GM04503 (cell line): ENCODE data around the gene SEZ6.
"Not testable (repeated sequence)": the region's sequence is repeated elsewhere in the genome, so short reads cannot be mapped to it uniquely, and the experiment has no call there.

Experiments used
- DNase-seq: peaks from one replicate; pipeline ENCODE4 v3.0.0-alpha.2; 2012; ENCODE audit warnings: low read depth

The SEZ6 gene

DNA sequence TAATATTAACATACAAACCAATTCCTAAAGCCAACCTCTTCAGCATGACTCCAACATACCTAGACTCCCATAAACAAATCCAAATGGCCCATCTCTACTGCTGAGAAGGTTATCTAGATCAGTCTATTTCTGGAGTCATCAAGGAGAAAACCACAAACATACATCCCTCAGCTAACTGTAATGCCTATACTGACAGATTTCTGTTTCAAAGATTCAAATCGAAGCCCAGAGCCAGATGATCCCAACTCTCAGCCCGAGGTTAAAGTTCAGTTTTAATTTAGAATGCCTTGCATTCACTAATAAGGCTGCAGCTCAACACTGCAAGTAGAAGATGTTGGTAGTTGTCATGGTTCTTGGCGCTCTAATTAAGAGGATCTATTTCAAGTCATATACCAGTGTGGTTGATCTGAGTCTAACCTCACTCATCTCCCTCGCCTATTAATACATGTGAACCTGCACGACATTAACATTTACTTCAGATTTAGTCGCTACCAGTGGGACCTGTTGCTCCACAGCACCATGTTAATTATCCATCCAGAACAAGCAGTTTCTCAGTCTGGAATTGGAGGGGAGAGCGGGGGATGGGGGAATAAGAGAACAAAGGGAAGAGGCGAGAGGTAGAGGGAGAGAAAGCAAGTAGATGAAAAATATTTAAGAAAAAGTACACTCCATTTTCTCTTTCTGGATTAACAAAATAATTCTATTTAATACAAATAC is 69.9 kb downstream of the SEZ6 start:
- no peak for DNase-seq

DNA sequence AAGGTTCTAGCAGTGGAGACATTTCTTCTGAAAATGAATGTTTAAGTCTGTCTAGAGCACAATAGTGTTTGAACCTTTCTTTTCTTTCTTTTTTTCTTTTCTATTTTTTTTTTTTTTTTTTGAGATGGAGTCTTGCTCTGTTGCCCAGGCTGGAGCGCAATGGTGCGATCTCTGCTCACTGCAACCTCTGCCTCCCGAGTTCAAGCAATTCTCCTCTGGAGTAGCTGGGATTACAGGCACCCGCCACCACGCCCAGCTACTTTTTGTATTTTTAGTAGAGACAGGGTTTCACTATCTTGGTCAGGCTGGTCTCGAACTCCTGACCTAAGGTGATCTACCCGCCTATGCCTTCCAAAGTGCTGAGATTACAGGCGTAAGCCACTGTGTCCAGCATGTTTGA is 71.3 kb downstream of the SEZ6 start:
- DNase-seq = not testable (repeated sequence)

DNA sequence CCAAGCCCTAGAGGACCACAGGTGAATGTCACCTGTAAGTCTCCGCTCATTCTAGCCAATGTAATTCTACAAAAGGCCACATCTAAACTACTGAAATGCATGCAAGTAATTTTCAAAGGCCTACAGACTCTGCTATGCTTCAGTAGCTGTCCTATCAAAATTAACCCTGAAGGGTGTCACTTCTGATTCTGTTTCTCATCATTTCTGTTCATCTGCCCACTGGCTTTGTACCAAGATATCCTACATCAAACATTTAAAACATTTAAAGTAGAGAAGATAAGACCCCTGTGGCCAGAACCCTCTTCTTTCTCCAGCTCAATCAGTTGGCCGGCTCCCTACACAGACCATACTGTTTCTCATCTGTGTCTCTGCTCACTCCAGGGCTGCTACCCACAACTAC is 76.0 kb downstream of the SEZ6 start:
- DNase-seq = no peak

DNA sequence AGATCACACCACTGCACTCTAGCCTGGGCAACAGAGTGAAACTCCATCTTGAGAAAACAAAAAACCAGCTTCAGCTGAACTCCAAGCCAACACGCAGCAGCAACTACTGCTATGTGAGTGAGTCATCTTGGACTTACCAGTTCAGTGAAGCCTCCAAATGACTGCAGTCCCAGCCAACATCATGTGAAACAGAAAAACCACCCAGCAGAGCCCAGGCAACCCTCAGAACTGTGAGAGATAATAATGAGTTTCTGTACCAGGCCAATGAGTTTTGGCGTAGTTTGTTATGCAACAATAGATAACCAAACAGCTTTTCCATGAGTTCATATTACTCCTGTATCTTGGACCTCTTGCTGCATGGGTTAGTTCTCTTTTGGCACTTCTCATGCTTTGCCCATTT is 77.8 kb downstream of the SEZ6 start:
- no peak for DNase-seq

DNA sequence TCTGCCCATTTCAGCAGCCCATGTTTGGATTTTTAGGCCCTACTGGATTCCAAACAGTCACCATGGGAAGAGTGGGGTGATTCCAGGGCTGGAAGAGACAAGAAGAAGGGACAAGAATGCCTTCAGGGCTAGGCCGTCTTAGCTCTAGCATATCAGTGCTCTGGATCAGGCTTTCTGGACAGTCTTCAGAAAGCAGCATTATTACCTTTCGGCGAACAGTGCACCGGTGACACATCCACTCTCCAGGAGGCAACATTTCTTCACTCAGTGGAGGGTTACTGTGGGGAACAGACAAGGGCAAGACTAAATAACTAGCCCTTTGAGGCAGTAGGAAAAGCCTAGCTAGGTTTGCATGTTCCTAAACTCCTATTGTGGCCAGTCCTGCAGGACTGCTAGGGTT is 79.0 kb downstream of the SEZ6 start:
- no peak for DNase-seq

DNA sequence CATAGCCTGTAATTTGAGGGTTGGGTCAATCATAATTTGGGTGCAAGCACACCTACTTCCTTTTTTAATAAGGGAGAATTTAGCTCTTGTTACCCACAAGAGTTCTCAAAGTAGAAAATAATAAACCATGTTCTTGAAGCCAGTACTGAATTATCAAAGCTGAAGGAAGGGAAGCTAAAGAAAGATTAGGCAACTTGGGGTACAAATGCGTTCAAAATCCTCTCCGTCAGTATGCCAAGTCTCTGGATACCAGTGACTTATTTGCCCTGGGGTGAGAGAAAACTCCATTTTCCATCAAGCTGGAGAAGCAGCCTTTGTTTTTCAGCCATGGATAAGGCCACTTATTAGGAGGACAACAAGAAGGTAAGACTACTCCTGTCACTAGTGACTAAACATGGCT is 79.5 kb downstream of the SEZ6 start:
- DNase-seq = no peak

DNA sequence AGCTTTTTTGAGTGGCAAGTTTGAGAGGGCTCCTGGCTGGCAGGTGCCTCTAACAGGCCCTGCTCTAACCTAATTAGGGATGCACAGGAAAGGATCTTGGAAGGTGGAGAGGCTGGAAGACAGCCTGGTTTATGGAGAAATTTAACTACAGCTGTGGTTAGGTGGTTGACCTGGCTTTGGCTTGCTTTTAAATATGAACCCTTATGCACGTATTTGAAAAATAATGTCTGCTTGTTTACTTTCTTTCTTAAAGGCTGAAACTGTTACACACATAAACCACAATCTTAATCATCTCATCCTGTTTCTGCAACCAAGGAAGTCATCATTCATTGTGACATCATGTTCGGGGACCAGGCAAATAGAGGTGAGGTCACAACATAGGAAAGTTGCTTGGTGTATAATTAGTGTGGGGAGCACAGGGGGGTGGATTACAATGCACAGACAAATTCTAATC is 79.9 kb downstream of the SEZ6 start:
- DNase-seq = peak; percentile 72

DNA sequence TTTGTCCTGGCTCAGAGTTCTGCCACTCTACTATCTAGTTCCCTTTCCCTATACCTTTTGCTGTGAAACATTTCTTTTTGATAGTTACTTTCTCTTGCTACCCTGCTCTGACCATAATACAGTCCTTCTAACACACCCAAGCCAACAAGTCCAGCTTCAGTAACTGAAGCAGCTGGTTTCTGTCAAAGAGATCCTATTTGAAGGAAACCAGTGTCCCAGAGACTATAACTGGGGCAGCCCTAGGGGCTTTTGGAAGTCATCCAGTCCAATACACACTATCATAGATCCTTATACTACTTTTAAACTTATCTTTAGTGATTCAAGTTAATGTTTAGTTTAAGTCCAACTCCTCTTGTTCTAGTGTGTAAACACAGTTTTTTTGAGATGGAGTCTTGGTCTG is 85.6 kb downstream of the SEZ6 start:
- DNase-seq = no peak

DNA sequence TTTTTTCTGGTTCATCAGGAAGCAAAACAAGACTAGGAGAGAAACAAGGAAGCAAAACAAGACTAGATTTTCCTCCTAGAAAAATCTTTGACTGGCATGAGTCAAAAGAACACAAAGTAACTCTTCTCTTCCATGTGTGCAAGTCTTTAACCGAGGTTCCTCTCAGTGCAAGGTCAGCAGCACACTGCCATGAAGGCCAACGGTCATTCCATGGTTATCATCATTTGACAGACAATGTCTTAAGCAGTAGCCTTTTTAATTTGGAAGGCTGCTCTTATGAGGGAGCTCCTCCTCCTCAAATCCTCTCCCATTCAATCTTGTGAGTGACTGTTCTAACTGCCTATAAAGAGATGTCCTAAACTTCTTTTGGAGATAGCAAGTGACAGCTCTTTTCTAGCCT is 87.5 kb downstream of the SEZ6 start:
- no peak for DNase-seq

DNA sequence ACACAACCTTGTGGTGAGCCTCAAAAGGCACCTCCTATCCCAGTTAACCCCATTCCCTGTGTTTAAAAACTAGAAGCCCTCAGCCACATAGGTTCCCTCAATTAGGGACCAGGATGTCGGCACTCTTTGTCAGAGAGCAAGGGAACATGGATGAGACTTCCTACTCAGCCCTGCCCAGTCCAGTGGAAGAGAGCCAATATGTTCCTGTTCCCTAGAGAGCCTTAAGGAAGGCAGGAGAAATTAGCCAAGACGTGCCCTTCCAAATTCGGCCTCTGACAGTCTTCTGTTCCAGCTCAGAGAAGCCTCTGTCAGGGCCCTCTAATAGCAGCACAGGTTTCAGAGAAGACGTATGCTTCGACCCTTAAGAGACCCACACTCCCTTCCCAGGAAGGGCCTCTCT is 88.4 kb downstream of the SEZ6 start:
- no peak for DNase-seq

DNA sequence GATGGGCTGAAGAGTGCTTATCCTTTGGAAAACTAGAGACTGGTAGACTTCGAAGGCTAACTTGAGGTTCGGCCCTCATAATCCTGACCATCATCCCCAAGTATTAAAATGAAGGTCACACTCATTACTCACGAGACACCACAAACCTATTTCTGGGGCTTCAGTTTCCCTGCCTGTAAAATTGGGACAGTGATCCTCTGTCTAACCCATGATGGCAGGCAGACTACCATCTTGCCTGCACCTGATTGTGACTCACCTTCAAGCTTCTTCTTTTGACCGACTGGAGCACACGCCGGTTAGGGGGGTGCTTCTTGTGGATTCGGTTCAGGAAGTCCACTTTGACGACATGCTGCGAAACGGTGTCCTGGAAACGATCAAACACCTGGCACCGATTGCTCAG is 88.8 kb downstream of the SEZ6 start:
- no peak for DNase-seq

DNA sequence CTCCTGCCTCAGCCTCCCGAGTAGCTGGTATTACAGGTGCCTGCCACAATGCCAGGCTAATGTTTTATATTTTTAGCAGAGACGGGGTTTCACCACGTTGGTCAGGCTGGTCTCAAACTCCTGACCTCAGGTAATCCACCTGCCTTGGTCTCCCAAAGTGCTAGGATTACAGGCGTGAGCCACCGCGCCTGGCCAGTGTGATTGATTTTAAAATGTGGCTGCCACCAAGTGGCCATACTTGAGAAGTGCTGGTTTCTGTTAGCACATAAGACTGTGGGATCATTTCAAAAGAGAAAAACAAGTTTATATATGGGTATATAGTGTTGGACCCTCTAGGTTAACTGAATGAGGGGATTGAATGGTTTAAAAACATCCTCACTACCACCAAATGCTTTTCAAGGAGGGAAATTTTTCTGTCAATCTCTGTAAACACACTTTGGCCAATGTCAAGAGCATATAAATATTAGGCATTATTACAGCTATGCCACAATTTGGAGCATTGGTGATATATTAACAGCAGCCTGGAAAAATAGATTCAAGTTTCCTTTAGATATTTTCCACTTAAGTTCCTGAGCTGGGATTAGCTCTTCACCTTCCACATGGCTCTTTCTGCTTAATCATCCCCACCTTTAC is 89.4 kb downstream of the SEZ6 start:
- DNase-seq = no peak

DNA sequence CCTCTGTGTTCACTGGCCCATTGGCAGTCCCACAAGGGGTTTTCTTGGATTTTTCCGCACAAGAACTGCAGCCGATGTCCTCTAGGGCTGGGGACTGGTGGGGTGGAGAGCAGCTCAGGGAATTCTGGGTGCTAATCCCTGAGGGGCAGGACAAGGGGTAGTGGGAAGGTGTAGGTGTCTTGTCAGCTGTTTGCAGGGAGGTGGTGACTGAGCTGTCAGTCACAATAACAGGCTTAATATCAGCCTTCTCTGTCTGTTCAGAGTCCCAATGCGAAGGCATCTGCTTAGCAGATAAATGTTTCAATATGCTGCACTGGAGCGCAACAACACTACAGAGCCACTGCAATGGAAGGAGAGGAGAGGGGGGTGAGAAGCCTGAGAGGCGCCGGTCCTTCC is 92.9 kb downstream of the SEZ6 start:
- no peak for DNase-seq

DNA sequence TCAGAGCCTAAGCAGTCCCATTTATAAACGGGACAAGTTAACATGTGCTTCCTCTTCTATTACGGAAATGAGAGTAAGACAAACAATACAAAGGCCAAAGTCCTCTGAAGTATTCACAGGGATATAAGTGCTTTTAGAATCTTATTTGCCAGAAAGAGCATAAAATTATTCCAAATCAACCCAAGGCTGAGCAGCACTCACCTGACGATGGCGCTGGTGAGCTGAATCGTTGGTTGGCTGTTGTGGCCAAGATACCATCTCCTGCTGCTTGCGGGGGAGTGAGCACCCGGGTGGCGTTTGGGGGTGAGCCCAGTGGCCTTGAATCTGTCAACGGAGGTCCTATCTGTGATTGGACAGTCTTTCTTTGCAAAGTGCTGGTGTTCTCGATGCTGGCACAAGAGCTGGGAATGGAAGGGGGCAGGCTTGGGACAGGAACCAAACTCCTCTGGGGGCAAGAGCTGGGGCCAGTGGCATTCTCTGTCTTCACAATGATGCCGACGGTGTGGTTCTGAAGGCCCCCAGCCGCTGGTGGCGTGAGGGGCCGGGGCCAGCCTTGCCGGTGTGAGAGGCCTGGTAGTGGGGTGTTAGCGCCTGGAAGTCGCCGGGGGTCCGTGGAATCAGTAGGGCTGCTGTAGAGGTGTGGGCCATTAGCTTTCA is 93.4 kb downstream of the SEZ6 start:
- DNase-seq = no peak

DNA sequence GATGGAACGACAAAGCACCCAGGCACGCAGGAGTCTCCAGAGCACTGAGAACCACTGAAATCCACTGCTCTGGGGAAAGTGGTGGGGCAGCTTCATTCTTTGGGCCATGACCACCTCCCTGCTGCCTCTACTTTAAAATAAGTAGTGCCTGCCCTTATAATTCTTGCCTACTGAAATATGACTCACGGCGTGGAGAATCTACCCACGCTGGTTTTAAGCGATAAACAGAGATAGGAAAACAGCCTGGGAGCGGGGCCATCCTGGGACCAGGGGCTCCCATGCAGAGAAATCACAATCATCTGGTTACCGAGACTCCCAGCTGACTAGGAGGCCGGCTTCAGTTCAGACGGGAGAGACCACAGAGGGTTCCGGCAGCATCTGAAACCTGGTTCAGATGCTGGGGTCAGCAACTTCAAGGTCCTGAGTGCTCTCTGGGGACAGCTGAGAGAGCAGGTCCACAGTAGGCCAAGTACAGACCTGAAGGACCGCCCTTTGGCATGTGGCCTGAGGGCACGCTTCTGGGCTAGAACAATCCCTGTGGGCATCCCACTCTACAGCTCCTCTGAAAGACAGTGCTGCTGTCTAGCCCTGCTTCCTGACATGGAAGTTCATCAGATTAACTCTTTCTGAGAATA is 94.3 kb downstream of the SEZ6 start:
- no peak for DNase-seq

DNA sequence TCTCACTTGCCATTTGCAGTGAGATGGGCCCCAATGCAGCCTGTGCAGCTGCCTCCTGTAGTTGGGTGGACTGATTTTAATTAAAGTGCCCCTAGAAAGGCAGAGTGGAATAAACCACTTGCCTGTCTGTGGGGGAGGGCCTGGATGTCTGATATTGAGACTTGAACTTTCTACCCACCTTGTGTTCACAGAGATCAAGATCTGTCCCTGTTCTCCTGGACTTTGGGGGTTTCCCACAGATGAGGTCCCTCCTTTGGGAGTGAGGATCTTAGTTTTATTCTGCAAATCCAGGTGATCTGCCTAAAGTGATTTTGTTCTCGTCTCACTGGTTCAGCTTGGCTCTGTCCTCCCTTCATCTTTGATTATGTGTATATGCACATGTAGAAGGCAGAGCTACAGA is 95.3 kb downstream of the SEZ6 start:
- DNase-seq = no peak

DNA sequence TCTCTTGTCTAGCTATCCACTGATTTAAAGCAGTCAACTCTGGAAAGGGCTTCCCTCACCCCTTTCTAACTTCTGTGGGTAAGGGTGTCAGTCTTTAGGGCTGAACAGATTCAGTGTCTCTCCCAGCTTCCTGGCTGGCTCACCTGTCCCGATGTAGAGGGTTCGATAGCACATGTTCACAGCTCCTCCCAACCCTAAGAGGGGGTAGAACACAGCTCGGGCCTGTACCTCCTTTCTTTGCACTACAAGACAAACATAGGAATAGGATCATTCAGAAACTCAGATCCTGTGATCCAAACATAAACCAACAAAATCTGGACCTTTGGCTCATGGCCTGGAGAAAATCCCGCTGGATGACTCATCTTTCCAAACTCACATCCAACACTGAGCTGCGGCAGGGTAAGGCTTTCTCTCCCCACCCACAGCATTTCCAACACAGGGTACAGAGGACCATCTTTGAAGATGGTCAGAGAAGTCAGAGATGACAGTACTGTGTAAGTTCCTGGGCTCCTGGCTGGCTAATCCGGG is 97.1 kb downstream of the SEZ6 start:
- peak; percentile 49 for DNase-seq

DNA sequence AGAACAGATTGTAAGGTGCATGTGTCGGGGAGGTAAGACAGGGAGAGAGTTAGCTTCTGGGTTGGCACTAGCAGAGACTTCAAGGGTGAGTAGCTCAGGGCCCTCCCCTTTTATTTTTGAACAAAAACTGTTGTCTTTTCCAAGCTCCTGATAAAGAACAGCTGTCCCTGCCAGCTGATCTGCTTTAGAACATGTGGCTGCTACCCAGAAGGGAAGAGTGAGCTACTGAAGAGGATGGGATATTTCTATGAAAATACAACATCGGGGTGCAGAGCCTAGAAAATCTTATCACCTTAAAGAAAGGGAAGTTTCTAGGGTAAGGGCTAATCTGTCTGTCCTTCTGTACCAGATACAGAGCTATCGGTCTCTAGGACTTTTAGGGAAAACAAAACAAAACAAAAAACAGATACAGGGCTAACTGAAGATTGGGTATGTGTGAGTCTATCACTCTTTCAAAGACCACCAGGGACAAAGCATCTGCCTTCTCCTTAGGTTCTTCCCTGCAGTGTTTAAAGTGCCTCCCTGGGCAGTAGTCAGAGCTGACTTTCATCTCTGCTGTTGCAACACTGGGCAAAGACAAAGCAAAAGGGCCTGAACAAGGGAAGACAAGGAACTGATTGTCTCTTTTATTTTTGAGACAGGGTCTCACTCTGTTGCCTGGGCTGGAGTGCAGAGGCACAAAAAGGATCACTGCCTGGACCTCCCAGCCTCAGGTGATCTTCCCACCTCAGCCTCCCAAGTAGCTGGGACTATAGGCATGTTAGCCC is 97.9 kb downstream of the SEZ6 start:
- no peak for DNase-seq

DNA sequence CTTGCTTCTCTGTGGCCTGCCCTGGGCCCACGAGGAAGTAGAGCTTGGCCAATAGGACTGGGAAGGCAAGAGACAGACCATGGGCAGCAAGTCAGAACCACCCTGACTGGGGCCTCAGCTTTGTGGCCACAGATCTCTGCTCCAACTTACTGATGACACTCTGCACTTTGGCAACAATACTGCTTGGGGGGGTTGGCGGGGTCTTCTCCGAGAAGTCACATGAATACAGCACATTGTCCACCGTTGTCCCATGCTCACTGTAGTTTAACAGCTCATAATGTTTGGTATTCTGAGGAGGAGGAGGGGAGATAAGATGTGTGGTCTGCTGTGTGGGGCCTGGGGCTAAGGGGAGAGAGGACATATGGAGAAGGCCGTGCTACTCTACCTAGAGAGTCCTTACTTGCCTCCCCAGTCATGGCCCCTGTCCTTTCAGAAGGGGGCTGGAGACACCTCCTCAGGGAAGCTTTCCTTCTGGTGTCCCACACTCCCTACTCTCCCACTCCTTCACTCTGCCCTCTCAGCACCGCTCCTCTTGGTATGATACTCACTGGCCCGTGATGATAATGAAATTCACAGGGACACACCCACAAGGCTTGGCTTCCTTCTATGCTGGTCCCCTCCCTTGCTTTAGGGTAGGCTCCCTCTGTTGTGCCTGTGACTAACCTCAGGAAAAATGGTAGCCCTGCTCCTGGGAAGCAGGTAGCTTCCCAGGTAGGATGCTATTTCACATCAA is 99.0 kb downstream of the SEZ6 start:
- DNase-seq = no peak

DNA sequence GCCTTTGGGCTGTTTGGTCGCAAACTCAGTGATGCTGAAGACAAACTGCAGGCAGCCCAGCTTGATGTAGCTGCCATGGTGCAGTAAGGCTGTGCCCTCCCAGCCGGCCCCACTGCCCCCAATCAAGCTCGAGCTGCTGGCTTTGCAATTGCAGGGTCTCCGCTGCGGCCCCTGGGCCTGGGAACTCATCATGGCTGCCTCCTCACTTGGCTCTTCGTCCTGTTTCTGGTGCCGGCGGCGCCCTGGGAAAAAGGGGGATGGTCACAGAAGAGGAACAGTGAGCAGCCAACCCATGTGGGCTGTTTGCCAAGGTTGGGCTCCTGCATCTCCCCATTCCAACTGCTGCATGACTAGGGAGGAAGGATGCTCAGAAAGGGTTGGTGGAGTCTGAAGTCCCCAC is 99.6 kb downstream of the SEZ6 start:
- no peak for DNase-seq
